ENCODE data around the gene KCNIP4. TPM values are rescaled to one million over a fixed set of nuclear protein-coding genes. Genes with fewer than 3 reads are reported as not detected.
A peak's percentile ranks its signal among the peaks of the same experiment; 100 is the strongest.

KCNIP4 gene
- total and polyA plus RNA-seq, 2 donors (not counting 3 experiments of a cell fraction or from before 2014, with no cell fraction given) = not detected

DNA sequence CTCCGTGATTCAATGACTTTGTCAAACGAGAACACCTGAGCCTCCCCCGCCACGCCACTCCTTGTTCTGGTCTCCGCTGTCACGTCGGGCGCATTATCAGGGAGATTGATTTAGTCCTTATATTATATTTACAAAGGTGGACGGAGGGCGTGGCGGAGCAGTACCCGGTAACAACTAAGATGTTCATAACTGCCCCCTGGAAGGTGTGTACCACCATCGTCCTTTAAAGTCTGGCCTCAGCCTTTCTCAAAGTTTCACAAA lies 964.1 kb downstream of the KCNIP4 start:
- dilution Hi-C loops (cut with MboI; ENCODE audit: extremely low pct_ligation_motif_present, low sequenced_read_pairs) = no loop called here
- no peaks in the 10 kb centered on the region for H3K9me3 ChIP-seq (replicated peaks; ENCODE audit: control insufficient read depth, insufficient read depth, low read length)
- no peaks in the 10 kb centered on the region for H3K79me2 ChIP-seq (ENCODE audit: control insufficient read depth, insufficient read depth, low read length)
- intact Hi-C loops (cut with micrococcal nuclease) = no loop called here
- H3K4me2 ChIP-seq (ENCODE audit: insufficient read depth, low read length) = peak overlapping the region; percentile 54
- no peak overlapping the region for H3K9ac ChIP-seq (replicated peaks; ENCODE audit: extremely low read depth, insufficient read depth, low read length)
- TF ChIP-seq POLR2AphosphoS5 (IDR thresholded peaks at IDR 0.05; ENCODE audit: insufficient read depth, low read depth, low read length) = no peak
- TF ChIP-seq JUN (IDR thresholded peaks at IDR 0.05; ENCODE audit: borderline replicate concordance, insufficient read depth, insufficient read length, low read depth) = no peak
- TF ChIP-seq, protein P1, sequence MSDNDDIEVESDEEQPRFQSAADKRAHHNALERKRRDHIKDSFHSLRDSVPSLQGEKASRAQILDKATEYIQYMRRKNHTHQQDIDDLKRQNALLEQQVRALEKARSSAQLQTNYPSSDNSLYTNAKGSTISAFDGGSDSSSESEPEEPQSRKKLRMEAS (IDR thresholded peaks at IDR 0.05; ENCODE audit: insufficient read depth, insufficient read length) = no peak
- TF ChIP-seq MYC (IDR thresholded peaks at IDR 0.05; ENCODE audit: low read depth, low read length) = no peak
- TF ChIP-seq GATA2 (IDR thresholded peaks at IDR 0.05; ENCODE audit: insufficient read depth, insufficient read length, low read depth, low read length) = no peak
- no peak for TF ChIP-seq POLR2A (IDR thresholded peaks at IDR 0.05; ENCODE audit: low read depth, low read length)
- no peak for TF ChIP-seq EZH2 (IDR thresholded peaks at IDR 0.05; ENCODE audit: borderline replicate concordance, low read depth, low read length, severe bottlenecking)
- TF ChIP-seq, protein P2, sequence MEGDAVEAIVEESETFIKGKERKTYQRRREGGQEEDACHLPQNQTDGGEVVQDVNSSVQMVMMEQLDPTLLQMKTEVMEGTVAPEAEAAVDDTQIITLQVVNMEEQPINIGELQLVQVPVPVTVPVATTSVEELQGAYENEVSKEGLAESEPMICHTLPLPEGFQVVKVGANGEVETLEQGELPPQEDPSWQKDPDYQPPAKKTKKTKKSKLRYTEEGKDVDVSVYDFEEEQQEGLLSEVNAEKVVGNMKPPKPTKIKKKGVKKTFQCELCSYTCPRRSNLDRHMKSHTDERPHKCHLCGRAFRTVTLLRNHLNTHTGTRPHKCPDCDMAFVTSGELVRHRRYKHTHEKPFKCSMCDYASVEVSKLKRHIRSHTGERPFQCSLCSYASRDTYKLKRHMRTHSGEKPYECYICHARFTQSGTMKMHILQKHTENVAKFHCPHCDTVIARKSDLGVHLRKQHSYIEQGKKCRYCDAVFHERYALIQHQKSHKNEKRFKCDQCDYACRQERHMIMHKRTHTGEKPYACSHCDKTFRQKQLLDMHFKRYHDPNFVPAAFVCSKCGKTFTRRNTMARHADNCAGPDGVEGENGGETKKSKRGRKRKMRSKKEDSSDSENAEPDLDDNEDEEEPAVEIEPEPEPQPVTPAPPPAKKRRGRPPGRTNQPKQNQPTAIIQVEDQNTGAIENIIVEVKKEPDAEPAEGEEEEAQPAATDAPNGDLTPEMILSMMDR (IDR thresholded peaks at IDR 0.05; ENCODE audit: extremely low read depth in 1 of 2, insufficient read depth in 1 of 2, low read depth in 1 of 2, low read length in 2 of 2) = no peak
- TF ChIP-seq FOS (IDR thresholded peaks at IDR 0.05; ENCODE audit: borderline replicate concordance, insufficient read depth, low read length) = no peak
- H3K27me3 ChIP-seq (ENCODE audit: control insufficient read depth in 2 of 2, insufficient read depth in 2 of 2, low read length in 2 of 2) = no peaks in the 10 kb centered on the region
- no peaks in the 10 kb centered on the region for H3K36me3 ChIP-seq (ENCODE audit: control insufficient read depth in 2 of 2, extremely low read depth in 1 of 2, insufficient read depth in 2 of 2, low read length in 2 of 2)
- peak overlapping the region; percentile 69 for H2AFZ ChIP-seq (ENCODE audit: low read depth, low read length)
- H3K4me1 ChIP-seq (ENCODE audit: control insufficient read depth, extremely low read depth, insufficient read depth, low read length) = no peaks in the 10 kb centered on the region
- no peak for DNase-seq (ENCODE audit: low read depth, low spot score)
- no TSS peak for BruUV-seq (replicated peaks)
- no peaks in the 10 kb centered on the region for H3K9me1 ChIP-seq (replicated peaks; ENCODE audit: control insufficient read depth, extremely low read depth, insufficient read depth, low read length)
- H3K27ac ChIP-seq (ENCODE audit: insufficient read depth, low read depth, low read length) = no peak overlapping the region
- H4K20me1 ChIP-seq (replicated peaks; ENCODE audit: control insufficient read depth, extremely low read depth, insufficient read depth, low read length) = no peaks in the 10 kb centered on the region
- H3K4me3 ChIP-seq (replicated peaks in 1 of 3; ENCODE audit: insufficient read depth in 1 of 3, low read depth in 1 of 3, low read length in 3 of 3) = no peak overlapping the region
- ChIA-PET POLR2A (no interaction called here), CTCF (interaction anchor here (0.9 to 1.6 kb wide), 4 partner anchors 9 to 210 kb away, joined by 3 to 12 read pairs (median 4); no protein-coding TSS in a partner anchor)
- FAIRE-seq = no peak

All from endothelial cell of umbilical vein (primary cell).